Head of caudate nucleus (tissue), 42 donors: ENCODE results near the gene RAPSN.

Experiments
- DNase-seq, 42 donors: peaks; one replicate each; pipeline versions ENCODE4 v3.0.0 to v3.0.0-alpha.2; 2020 to 2021; ENCODE audit warnings: mixed read lengths in 7 of 42
- intact Hi-C: fragments of 100-400 bp; cut with DNase I; formaldehyde crosslinking; loops from one replicate; pipeline ENCODE4 v1.15.0; 2022

Gene RAPSN

GRCh38 chr11:47448566-47449427, at the start of gene RAPSN:
Gene RAPSN (minus strand): TSS chr11:47449136. CDS start chr11:47448964, 172 bp downstream.
- DNase-seq = no peak
- intact Hi-C loops = no loop called here

- no peak for DNase-seq
- intact Hi-C loops = no loop called here
Observed at GRCh38 chr11:47498149-47498548, 49.2 kb upstream of the RAPSN start.

DNA sequence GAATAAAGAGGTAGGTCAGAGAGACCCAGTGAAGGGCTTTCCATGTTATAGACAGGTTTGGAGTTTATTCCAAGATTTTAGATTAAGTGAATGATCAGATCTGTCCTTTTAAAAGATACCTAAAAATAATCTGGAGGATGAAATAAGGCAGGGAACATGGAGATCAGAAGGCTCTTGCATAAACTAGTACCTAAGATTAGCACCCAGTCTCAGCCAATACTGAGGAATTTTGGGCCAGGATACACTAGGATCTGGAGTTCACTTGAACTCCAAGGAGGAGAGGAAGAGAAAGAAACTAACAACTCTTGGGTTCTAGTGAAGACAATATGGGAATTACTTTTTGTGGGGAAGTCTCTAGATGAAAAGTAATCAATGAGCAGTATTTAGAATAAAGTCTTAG, 47.9 kb upstream of the RAPSN start:
- intact Hi-C loops = no loop called here
- no peak for DNase-seq

DNA sequence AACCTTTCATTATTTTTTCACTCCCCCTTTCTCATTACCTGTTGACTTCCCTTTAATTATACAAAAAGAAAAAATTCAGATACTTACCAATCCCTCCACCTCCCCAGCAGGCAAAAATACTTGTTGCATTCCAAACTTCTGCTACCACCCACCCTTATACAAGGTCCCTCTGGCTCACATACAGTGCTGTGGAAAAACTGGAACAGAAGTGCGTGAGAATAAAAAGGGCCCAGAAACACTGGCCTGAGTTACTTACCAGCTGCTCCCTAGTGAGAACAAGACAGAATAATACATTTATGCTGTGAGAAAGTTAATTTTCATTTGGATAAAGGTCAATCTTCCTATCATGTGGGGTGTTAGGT, 46.9 kb upstream of the RAPSN start:
- intact Hi-C loops = no loop called here
- DNase-seq = no peak

- no peak for DNase-seq
- intact Hi-C loops = no loop called here
Observed at GRCh38 chr11:47495011-47495855, 46.3 kb upstream of the RAPSN start.

DNA sequence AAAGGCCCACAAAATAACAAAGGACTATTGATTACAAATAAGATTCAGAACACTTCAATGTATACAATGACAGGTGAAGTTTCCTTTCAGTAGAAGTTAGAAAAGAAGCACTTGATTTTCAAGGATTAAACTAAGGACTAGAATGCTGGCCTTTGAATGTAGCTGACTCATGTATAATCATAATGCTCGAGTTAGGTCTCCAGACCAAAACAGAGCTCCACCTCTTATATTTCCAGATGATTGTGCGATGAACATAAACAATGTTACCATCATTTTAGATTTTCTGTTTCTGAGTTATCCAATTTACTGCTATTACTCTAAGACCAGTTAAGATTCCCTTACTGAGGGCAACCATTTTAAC, 40.4 kb upstream of the RAPSN start:
- no peak for DNase-seq
- intact Hi-C loops = no loop called here

- no peak for DNase-seq
- intact Hi-C loops = no loop called here
Observed at GRCh38 chr11:47488674-47489394, 39.9 kb upstream of the RAPSN start.

DNA sequence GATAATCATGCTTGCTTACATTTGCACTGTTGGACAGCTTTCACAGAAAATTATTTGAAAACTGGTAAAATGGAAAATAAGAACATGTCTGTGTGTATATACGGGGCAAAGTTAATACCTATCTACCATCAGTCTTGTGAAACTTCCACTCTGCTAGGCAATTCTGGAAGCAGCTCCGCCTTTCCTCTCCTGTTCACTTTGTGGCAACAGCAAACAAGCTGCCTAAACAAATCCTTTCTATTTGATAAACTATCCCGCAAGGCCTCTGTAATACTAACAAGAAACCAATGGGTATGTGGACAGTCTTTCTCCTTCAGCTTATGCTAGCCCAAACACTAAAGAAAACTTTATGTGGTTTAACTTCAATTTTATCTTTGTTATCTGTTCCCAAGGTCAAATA, 39.2 kb upstream of the RAPSN start:
- intact Hi-C loops = no loop called here
- DNase-seq = no peak

DNA sequence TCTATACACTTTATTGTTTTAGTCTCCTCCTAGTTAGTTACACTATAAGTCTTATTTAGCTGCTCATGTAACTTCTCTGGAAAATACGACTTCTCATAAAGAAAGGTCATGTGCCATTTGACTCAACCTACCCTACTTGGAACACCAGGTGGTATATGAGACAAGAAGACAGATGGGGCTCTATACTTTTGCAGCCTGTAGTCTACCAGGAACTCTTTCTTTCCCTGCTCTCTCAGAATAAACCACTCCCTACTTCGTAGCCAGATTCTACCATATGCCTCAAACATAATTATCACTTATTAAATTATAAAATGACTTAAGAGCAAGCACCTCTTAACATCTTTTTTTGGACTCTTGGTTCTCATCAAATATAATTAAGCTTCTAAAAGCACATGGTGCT, 38.5 kb upstream of the RAPSN start:
- intact Hi-C loops = no loop called here
- DNase-seq = no peak

DNA sequence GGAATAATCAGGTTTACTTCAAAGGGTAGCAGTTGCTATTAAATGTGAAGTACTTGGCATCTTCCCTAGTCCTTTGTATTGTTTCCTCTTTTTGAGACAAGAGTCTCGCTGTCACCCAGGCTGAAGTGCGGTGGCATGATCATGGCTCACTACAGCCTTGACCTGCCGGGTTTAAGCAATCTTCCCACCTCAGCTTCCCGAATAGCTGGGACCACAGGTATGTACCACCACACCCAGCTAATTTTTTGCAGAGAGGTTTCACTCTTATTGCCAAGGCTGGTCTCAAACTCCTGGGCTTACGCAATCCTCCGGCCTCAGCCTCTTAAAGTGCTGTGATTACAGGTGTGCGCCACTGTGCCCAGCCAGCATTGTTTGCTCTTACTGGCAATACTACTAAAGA, 36.2 kb upstream of the RAPSN start:
- intact Hi-C loops = no loop called here
- no peak for DNase-seq

- no peak for DNase-seq
- intact Hi-C loops = no loop called here
Observed at GRCh38 chr11:47483457-47483856, 34.5 kb upstream of the RAPSN start.

GRCh38 chr11:47480762-47481161, 31.8 kb upstream of the RAPSN start:
- intact Hi-C loops = no loop called here
- no peak for DNase-seq

GRCh38 chr11:47478651-47479329, 29.9 kb upstream of the RAPSN start:
- DNase-seq = peak in 1 of 42 donors; percentile 15
- intact Hi-C loops = no loop called here

- DNase-seq = no peak
- intact Hi-C loops = no loop called here
Observed at GRCh38 chr11:47477753-47478152, 28.8 kb upstream of the RAPSN start.

DNA sequence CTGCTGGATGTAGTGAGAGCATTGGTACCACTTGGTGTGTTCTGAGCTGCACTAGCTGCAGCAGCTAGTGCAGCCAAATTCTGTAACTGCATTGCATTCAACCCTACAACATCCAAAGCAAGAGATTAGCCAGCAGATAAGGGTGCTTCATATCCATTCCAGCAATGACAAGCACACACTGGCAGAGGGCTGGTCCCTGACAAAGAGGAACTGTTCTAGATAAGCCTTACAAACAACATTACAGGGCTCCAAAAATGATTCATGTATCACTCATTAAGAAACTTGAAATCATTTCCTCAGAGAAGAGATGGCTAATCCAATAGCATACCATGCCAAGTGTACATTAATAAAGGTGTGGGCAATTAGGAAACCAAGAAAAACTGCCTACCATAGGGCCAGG, 28.4 kb upstream of the RAPSN start:
- intact Hi-C loops = no loop called here
- peak in 1 of 42 donors; percentile 23 for DNase-seq

GRCh38 chr11:47470671-47471070, 21.7 kb upstream of the RAPSN start:
- intact Hi-C loops = no loop called here
- DNase-seq = peak in 6 of 42 donors; percentile 23 to 59 (median 26)

DNA sequence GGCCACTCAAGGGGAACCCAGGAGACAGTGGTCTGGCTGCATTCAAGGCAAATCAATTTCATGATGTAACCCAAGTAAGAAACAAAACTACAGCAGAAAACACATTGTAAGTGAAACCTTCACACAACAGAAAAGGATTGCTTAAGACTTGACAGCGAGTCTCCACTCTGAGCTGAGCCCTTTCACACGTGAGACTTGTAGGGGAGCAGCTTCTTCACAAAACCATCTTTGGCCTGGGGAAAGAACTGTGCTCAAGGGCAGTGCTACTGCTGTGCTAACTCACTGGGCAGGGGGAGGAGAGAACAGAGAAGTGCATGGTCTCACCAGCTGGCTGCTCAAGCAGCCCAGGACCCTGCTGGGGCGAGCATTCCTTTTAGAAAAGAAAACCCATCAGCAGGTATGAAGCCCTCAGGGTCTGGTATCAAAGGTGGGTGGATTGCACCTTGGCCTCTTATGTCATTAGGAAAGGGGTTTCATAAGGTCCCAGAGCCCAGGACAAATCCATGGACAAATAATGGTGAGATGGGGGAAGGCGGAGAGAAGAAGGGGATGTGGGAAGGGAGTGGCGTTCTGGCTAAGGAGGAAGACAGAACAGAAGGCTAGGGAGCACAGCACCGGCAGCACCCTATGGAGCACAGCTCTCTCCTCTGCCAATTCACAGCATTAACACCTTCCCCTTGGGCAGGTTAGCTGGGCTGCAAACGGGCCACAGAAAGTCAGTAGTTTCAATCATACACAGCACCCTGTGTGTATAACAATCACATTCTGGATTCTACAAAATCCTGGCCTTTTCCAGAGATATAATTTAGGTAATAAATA, 20.6 kb upstream of the RAPSN start:
- intact Hi-C loops = loop anchor here (10.0 kb wide), 1 partner anchor 85 kb away; the partner anchor contains the start of gene CELF1
- DNase-seq = peak in 1 of 42 donors; percentile 27

GRCh38 chr11:47468598-47469214, 19.8 kb upstream of the RAPSN start:
- DNase-seq = no peak
- intact Hi-C loops = loop anchor here (10.0 kb wide), 1 partner anchor 86 kb away; the partner anchor contains the start of gene CELF1
